HL-60 (cell line): ENCODE data around the gene LBH.

Experiments used
- GABPA ChIP-seq: IDR thresholded peaks from 2 replicates; pipeline ENCODE4 v1.6.1; 2012; ENCODE audit warnings: low read depth
- POLR2AphosphoS5 ChIP-seq: IDR thresholded peaks from 2 replicates; pipeline ENCODE4 v1.6.1; 2012; ENCODE audit warnings: low read depth
- SPI1 ChIP-seq: IDR thresholded peaks from 2 replicates; pipeline ENCODE4 v1.6.1; 2012; ENCODE audit warnings: low read depth, mild to moderate bottlenecking, borderline replicate concordance
- TF ChIP-seq, protein P1 (sequence below): IDR thresholded peaks from one replicate; pipeline ENCODE4 v1.5.1; 2011; ENCODE audit warnings: low read length, control low read depth, inconsistent platforms; ENCODE audit not compliant: insufficient read depth

DNA sequence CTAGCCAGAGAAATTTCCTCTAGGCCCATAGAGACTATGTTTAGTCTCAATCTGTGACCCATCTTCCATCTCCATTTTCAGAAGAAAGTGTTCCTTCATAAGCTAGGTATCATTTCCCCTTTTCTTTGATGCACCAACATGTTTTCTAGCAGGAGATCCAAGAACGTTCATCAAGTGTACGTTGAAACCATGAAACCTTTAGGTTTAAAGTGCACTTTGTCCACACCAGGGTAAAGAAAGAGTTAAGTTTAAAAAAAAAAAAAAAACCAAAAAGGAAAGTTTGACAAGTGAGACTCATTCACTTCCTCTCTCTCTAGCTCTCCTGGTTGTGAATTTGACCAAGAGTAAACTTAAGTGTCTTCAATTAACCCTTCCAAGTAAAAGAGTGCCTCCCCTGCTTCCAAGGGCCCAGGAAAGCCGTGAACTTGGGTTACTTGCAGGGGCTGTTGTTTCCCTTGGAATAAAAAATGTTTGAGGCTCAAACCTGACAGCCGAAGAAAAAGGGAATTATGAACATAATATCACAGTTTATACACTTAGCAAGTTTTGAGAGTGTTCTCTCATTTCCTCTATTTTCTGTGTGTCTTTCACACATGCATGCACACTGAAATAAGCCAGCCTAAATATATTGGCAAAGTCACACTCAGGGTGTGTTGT, 56.7 kb downstream of the LBH start:
- TF ChIP-seq, protein P1, sequence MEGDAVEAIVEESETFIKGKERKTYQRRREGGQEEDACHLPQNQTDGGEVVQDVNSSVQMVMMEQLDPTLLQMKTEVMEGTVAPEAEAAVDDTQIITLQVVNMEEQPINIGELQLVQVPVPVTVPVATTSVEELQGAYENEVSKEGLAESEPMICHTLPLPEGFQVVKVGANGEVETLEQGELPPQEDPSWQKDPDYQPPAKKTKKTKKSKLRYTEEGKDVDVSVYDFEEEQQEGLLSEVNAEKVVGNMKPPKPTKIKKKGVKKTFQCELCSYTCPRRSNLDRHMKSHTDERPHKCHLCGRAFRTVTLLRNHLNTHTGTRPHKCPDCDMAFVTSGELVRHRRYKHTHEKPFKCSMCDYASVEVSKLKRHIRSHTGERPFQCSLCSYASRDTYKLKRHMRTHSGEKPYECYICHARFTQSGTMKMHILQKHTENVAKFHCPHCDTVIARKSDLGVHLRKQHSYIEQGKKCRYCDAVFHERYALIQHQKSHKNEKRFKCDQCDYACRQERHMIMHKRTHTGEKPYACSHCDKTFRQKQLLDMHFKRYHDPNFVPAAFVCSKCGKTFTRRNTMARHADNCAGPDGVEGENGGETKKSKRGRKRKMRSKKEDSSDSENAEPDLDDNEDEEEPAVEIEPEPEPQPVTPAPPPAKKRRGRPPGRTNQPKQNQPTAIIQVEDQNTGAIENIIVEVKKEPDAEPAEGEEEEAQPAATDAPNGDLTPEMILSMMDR = no peak
- TF ChIP-seq POLR2AphosphoS5 (no peak), GABPA (no peak), SPI1 (peak; percentile 41; the same call in 1 of the 2 replicates)
